MCF 10A (cell line): Measurements from ENCODE around the gene KAZALD1. TPM values are rescaled to one million over a fixed set of nuclear protein-coding genes. Genes with fewer than 3 reads are reported as not detected.

Experiments used
- BruUV-seq: library from RNA; stranded (reverse); fragments of 400-500 nt; replicated peaks from 2 replicates; lab custom pipeline; 2021; lab: Mats Ljungman, UMichigan
- CTCF ChIA-PET: fragments of 300-600 bp; sonication (Branson Sonifier 250); formaldehyde crosslinking; extraction: SDS; loops from one replicate; lab custom pipeline; 2021; ENCODE audit warnings: antibody characterized with exemption, inconsistent platforms; lab: Yijun Ruan, JAX
- POLR2A ChIA-PET: fragments of 300-600, 350-650 bp; sonication (Branson Sonifier 250); formaldehyde crosslinking; extraction: SDS; loops from one replicate; lab custom pipeline; 2020; ENCODE audit warnings: antibody characterized with exemption, inconsistent platforms; lab: Yijun Ruan, JAX
- DNase-seq: peaks from one replicate; pipeline ENCODE4 v3.0.0-alpha.2; 2018; ENCODE audit not compliant: unreplicated experiment
- H3K27ac Mint-ChIP-seq: one replicate; pipeline ENCODE4 v1.8.0; 2022; ENCODE audit warnings: mild to moderate bottlenecking, low read depth, mixed read lengths; ENCODE audit not compliant: unreplicated experiment
- H3K27me3 Mint-ChIP-seq: one replicate; pipeline ENCODE4 v1.8.0; 2022; ENCODE audit warnings: mixed read lengths; ENCODE audit not compliant: insufficient read depth, unreplicated experiment
- H3K36me3 Mint-ChIP-seq: one replicate; pipeline ENCODE4 v1.8.0; 2022; ENCODE audit warnings: mild to moderate bottlenecking, moderate library complexity, mixed read lengths; ENCODE audit not compliant: insufficient read depth, unreplicated experiment
- H3K4me1 Mint-ChIP-seq: one replicate; pipeline ENCODE4 v1.8.0; 2022; ENCODE audit warnings: mixed read lengths; ENCODE audit not compliant: insufficient read depth, unreplicated experiment
- H3K4me3 Mint-ChIP-seq: one replicate; pipeline ENCODE4 v1.8.0; 2022; ENCODE audit warnings: mild to moderate bottlenecking, moderate library complexity, mixed read lengths; ENCODE audit not compliant: unreplicated experiment
- H3K9me3 Mint-ChIP-seq: one replicate; pipeline ENCODE4 v1.8.0; 2022; ENCODE audit warnings: mixed read lengths; ENCODE audit not compliant: unreplicated experiment
- CTCF ChIP-seq: fragments of 200-600 bp; IDR thresholded peaks from one replicate; pipeline ENCODE4 v1.8.0; 2022; ENCODE audit warnings: antibody characterized with exemption, mild to moderate bottlenecking; ENCODE audit not compliant: unreplicated experiment
- intact Hi-C: fragments of 100-400 bp; cut with micrococcal nuclease; formaldehyde crosslinking; loops from 2 replicates; pipeline ENCODE4 v1.14.1; 2022
- total RNA-seq: library from RNA; stranded (reverse); gene quantifications from 2 replicates; pipeline ENCODE4 v1.2.3, GENCODE V29; 2022

Gene KAZALD1
- total RNA-seq, 1 experiment from 2014 or later = 2.4 TPM

- H3K4me3 Mint-ChIP-seq = peak overlapping the region; percentile 85
- peaks cover 12% of the 10 kb centered on the region for H3K4me1 Mint-ChIP-seq
- no peaks in the 10 kb centered on the region for H3K9me3 Mint-ChIP-seq
- intact Hi-C loops = loop anchor here (1.0 to 5.0 kb wide), 4 partner anchors 7 to 48 kb away; partner anchors contain the start of genes PDZD7 and SFXN3
- H3K36me3 Mint-ChIP-seq = no peaks in the 10 kb centered on the region
- peak; percentile 87 for DNase-seq
- no peaks in the 10 kb centered on the region for H3K27me3 Mint-ChIP-seq
- H3K27ac Mint-ChIP-seq = no peak overlapping the region
- ChIA-PET CTCF (interaction anchor here (0.5 to 10.2 kb wide), 17 partner anchors 12 to 990 kb away, joined by 3 to 151 read pairs (median 5); no protein-coding TSS in a partner anchor), POLR2A (interaction anchor here (0.6 to 6.7 kb wide), 12 partner anchors 9 to 1582 kb away, joined by 3 to 55 read pairs (median 4); partner anchors contain the start of genes PDZD7 and SFXN3)
- BruUV-seq = no TSS peak
- TF ChIP-seq CTCF = peak; percentile 81
Measured at GRCh38 chr10:101067356-101068083, 5.7 kb downstream of the KAZALD1 start.

GRCh38 chr10:101069441-101069840 lies 7.7 kb downstream of the KAZALD1 start:
- Mint-ChIP-seq H3K27ac (no peak overlapping the region), H3K36me3 (no peaks in the 10 kb centered on the region), H3K27me3 (peaks cover 10% of the 10 kb centered on the region), H3K9me3 (no peaks in the 10 kb centered on the region), H3K4me3 (no peak overlapping the region), H3K4me1 (peaks cover 12% of the 10 kb centered on the region)
- DNase-seq = no peak
- no TSS peak for BruUV-seq
- no peak for TF ChIP-seq CTCF
- POLR2A ChIA-PET = interaction anchor here (0.6 to 6.7 kb wide), 5 partner anchors 9 to 49 kb away, joined by 3 to 55 read pairs (median 3); no protein-coding TSS in a partner anchor
- intact Hi-C loops = loop anchor here (5.0 kb wide), 1 partner anchor 37 kb away; the partner anchor contains the start of genes PDZD7 and SFXN3
- CTCF ChIA-PET = interaction anchor here (2.0 to 10.2 kb wide), 5 partner anchors 15 to 72 kb away, joined by 8 to 151 read pairs (median 18); no protein-coding TSS in a partner anchor

- ChIA-PET CTCF (interaction anchor here (2.0 to 10.2 kb wide), 4 partner anchors 16 to 71 kb away, joined by 8 to 151 read pairs (median 18); no protein-coding TSS in a partner anchor), POLR2A (no interaction called here)
- Mint-ChIP-seq H3K9me3 (no peaks in the 10 kb centered on the region), H3K36me3 (no peaks in the 10 kb centered on the region), H3K4me3 (no peak overlapping the region), H3K27ac (no peak overlapping the region), H3K4me1 (peaks cover 7% of the 10 kb centered on the region), H3K27me3 (peaks cover 16% of the 10 kb centered on the region)
- intact Hi-C loops = no loop called here
- BruUV-seq = no TSS peak
- TF ChIP-seq CTCF = no peak
- DNase-seq = no peak
Measured at GRCh38 chr10:101070098-101070497, 8.3 kb downstream of the KAZALD1 start.

GRCh38 chr10:101071267-101071884 lies 9.6 kb downstream of the KAZALD1 start:
- Mint-ChIP-seq H3K4me1 (peaks cover 6% of the 10 kb centered on the region), H3K9me3 (no peaks in the 10 kb centered on the region), H3K27me3 (peaks cover 27% of the 10 kb centered on the region), H3K27ac (no peak overlapping the region), H3K4me3 (no peak overlapping the region), H3K36me3 (no peaks in the 10 kb centered on the region)
- CTCF ChIA-PET = interaction anchor here (1.0 to 10.2 kb wide), 5 partner anchors 14 to 70 kb away, joined by 3 to 151 read pairs (median 8); no protein-coding TSS in a partner anchor
- POLR2A ChIA-PET = interaction anchor here (0.8 kb wide), 1 partner anchor 72 kb away, joined by 3 read pairs; no protein-coding TSS in a partner anchor
- intact Hi-C loops = no loop called here
- no peak for TF ChIP-seq CTCF
- BruUV-seq = no TSS peak
- DNase-seq = peak; percentile 68
